Mucosa of rectum (tissue), 2 donors: ENCODE measurements around the gene IGSF5.
"Not testable (repeated sequence)": the region's sequence is repeated elsewhere in the genome, so short reads cannot be mapped to it uniquely, and the experiment has no call there.

Source experiments
- H3K27ac ChIP-seq, 2 donors: one replicate each; pipeline ENCODE4 v1.7.0; 2013; ENCODE audit warnings: inconsistent platforms in 2 of 2, low read depth in 2 of 2, low read length in 2 of 2
- H3K27me3 ChIP-seq, 2 donors: one replicate each; pipeline ENCODE4 v1.7.0; 2013; ENCODE audit warnings: low read length in 2 of 2; ENCODE audit not compliant: control insufficient read depth in 2 of 2, insufficient read depth in 2 of 2
- H3K36me3 ChIP-seq, 2 donors: one replicate each; pipeline ENCODE4 v1.7.0; 2013; ENCODE audit warnings: low read length in 2 of 2; ENCODE audit not compliant: control insufficient read depth in 2 of 2, insufficient read depth in 2 of 2
- H3K4me1 ChIP-seq, 2 donors: one replicate each; pipeline ENCODE4 v1.7.0; 2013; ENCODE audit warnings: low read length in 2 of 2, mild to moderate bottlenecking in 1 of 2; ENCODE audit not compliant: control insufficient read depth in 2 of 2, insufficient read depth in 2 of 2
- H3K4me3 ChIP-seq, 2 donors: one replicate each; pipeline ENCODE4 v1.7.0; 2013; ENCODE audit warnings: low read length in 2 of 2
- H3K9ac ChIP-seq, 2 donors: one replicate each; pipeline ENCODE4 v1.7.0; 2013; ENCODE audit warnings: low read length in 2 of 2, low read depth in 1 of 2, mild to moderate bottlenecking in 1 of 2
- H3K9me3 ChIP-seq, 2 donors: one replicate each; pipeline ENCODE4 v1.7.0; 2013; ENCODE audit warnings: low read length in 2 of 2; ENCODE audit not compliant: control insufficient read depth in 2 of 2
- donor health status: healthy.
- donor health status: Normal muscosa, but diverticular disease.

IGSF5 gene

DNA sequence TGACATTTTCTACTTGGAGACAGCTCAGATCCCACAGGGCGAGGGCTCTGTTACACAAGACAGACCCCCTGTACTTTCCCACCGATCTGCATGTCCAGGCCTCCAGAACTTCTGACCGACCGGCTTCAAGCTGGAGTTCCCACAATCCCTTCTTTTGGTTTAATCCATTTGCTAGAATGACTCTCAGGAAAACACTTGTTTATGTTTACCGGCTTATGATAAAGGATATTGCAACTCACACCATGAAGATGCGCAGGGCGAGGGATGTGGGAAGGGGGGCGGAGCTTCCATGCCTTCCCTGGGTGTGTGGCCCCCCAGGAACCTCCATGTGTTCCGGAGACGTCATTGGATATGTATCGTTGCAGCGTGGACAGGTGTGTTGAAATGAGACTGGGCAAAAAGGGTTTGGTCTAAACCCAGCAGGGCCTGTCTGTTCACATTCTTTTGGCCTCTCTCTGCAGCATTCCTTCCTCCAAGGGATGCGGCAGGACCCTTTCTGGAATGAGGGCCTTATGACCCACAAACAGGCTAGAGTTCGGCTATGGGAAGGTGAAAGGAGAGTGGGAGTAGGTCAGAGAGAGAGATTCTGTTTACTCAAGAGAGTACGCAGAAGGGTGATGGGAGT, 7.5 kb upstream of the IGSF5 start:
- no peak overlapping the region for H3K27ac ChIP-seq
- H3K4me3 ChIP-seq, result no peak overlapping the region
- no peak overlapping the region for H3K9ac ChIP-seq
- no peaks in the 10 kb centered on the region for H3K4me1 ChIP-seq
- H3K36me3 ChIP-seq, result no peaks in the 10 kb centered on the region
- H3K27me3 ChIP-seq, result no peaks in the 10 kb centered on the region
- H3K9me3 ChIP-seq, result no peaks in the 10 kb centered on the region

GRCh38 chr21:39738566-39738965, 6.4 kb upstream of the IGSF5 start:
- H3K27me3 ChIP-seq, result no peaks in the 10 kb centered on the region
- H3K27ac ChIP-seq, result no peak overlapping the region
- no peaks in the 10 kb centered on the region for H3K9me3 ChIP-seq
- H3K36me3 ChIP-seq, result no peaks in the 10 kb centered on the region
- H3K9ac ChIP-seq, result no peak overlapping the region
- H3K4me1 ChIP-seq, result no peaks in the 10 kb centered on the region
- no peak overlapping the region for H3K4me3 ChIP-seq

DNA sequence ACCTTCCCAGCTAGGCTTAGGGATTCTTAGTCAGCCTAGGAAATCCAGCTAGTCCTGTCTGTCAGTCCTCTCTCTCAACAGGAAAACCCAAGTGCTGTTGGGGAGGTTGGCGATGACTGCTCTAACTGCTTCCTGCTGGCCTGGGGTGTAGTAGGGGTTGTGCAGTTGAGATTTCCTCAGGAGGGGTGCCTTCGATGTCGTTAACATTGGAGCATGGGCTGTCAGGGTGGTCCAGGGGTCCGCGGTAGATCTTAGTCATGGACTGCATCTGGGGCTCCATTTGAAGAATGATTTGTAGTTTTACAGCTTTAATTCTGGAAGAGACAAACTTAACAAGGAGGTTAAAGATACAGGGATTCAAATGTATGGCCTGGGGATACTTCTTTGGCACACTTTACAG, 5.5 kb upstream of the IGSF5 start:
- not testable (repeated sequence) for H3K27me3 ChIP-seq, H3K9me3 ChIP-seq, H3K4me1 ChIP-seq, H3K4me3 ChIP-seq, H3K9ac ChIP-seq, H3K36me3 ChIP-seq, H3K27ac ChIP-seq

DNA sequence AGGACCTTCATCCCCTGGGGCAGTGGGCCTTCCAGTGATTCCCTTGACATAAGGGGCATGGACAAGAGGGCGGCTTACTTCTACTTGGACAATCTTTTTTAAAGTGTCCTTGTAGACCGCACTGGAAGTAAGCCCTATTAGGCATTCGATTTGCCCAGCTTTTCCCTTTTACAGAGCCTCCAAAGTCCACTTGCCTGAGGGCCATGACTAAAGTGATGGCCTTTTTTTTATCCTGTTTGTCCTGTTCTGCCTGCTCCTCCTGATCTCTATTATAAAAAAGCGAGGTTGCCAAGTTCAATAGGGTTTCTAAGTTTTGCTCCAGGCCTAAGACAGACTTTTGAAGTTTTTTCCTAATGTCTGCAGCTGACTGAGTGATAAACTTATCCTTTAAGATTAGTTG, 2.4 kb upstream of the IGSF5 start:
- not testable (repeated sequence) for H3K27me3 ChIP-seq, H3K4me1 ChIP-seq, H3K4me3 ChIP-seq, H3K36me3 ChIP-seq, H3K9me3 ChIP-seq, H3K9ac ChIP-seq, H3K27ac ChIP-seq

GRCh38 chr21:39745332-39745731, 349 bp downstream of the IGSF5 start:
- not testable (repeated sequence) for H3K4me3 ChIP-seq, H3K9ac ChIP-seq, H3K4me1 ChIP-seq, H3K27ac ChIP-seq, H3K36me3 ChIP-seq, H3K9me3 ChIP-seq, H3K27me3 ChIP-seq

DNA sequence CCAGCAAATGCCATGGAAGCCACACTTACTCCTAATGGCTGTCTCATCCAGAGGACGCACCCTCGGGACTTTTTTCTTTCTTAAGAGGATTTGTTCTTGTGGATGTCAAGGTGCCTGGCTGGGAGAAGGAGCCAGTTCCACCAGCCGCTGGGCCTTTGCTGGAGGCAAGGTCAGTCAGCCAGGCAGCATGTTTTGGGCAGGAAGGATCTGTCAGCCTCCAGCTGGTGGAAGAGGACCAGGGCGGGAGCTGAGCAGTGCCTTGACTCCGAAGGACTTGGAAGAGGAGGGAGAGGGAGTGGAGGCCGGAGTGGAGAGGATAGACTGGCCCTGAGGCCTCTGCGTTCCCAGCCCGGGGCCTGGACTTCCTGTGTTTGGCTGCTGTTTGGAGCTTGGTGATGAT, 5.7 kb downstream of the IGSF5 start:
- Histone ChIP-seq H3K4me1 (no peaks in the 10 kb centered on the region), H3K4me3 (no peak overlapping the region), H3K9ac (no peak overlapping the region), H3K36me3 (no peaks in the 10 kb centered on the region), H3K9me3 (no peaks in the 10 kb centered on the region), H3K27me3 (no peaks in the 10 kb centered on the region), H3K27ac (no peak overlapping the region)

- no peaks in the 10 kb centered on the region for H3K36me3 ChIP-seq
- H3K27me3 ChIP-seq, result no peaks in the 10 kb centered on the region
- no peaks in the 10 kb centered on the region for H3K9me3 ChIP-seq
- no peak overlapping the region for H3K4me3 ChIP-seq
- no peak overlapping the region for H3K9ac ChIP-seq
- no peak overlapping the region for H3K27ac ChIP-seq
- no peaks in the 10 kb centered on the region for H3K4me1 ChIP-seq
Measured at GRCh38 chr21:39754811-39755210, 9.8 kb downstream of the IGSF5 start.

- Histone ChIP-seq H3K4me1 (no peaks in the 10 kb centered on the region), H3K36me3 (no peaks in the 10 kb centered on the region), H3K27me3 (no peaks in the 10 kb centered on the region), H3K4me3 (no peak overlapping the region), H3K27ac (no peak overlapping the region), H3K9me3 (no peaks in the 10 kb centered on the region), H3K9ac (no peak overlapping the region)
Measured at GRCh38 chr21:39756285-39756684, 11.3 kb downstream of the IGSF5 start.

- H3K27ac ChIP-seq, result no peak overlapping the region
Measured at GRCh38 chr21:39763272-39763970, 18.4 kb downstream of the IGSF5 start.

DNA sequence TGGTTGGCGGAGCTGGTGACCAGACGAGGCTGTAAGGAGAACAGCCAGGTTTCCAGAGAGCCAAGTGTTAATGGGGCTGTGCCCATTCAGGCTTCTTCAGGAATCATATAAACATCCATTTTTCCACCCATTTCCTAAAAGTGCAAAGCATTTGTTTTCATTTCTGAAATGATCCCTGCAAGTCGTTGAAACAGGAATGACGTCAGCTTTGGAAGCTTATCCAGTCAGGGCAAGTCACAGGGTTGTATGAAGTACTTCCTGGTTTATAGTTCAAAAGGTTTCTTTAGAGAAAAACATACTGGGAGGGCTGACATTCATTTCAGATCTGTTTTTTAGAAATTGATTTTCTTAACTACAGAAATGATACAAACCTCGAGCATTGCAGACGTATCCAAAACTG, 29.2 kb downstream of the IGSF5 start:
- H3K27me3 ChIP-seq, result no peaks in the 10 kb centered on the region
- no peak overlapping the region for H3K9ac ChIP-seq
- no peaks in the 10 kb centered on the region for H3K4me1 ChIP-seq
- no peak overlapping the region for H3K27ac ChIP-seq
- H3K9me3 ChIP-seq, result no peaks in the 10 kb centered on the region
- no peaks in the 10 kb centered on the region for H3K36me3 ChIP-seq
- H3K4me3 ChIP-seq, result no peak overlapping the region

More at GRCh38 chr21:39763272-39763970, 18.4 kb downstream of the IGSF5 start:
- no peaks in the 10 kb centered on the region for H3K36me3 ChIP-seq
- no peak overlapping the region for H3K4me3 ChIP-seq
- no peaks in the 10 kb centered on the region for H3K27me3 ChIP-seq
- no peaks in the 10 kb centered on the region for H3K4me1 ChIP-seq
- no peaks in the 10 kb centered on the region for H3K9me3 ChIP-seq
- no peak overlapping the region for H3K9ac ChIP-seq
